CD4-positive, alpha-beta memory T cell (primary cell): ENCODE measurements around the gene TMEM225B. TPM values are rescaled to one million over a fixed set of nuclear protein-coding genes. Genes with fewer than 3 reads are reported as not detected.
A peak's percentile ranks its signal among the peaks of the same experiment; 100 is the strongest.

ENCODE experiments used
- CTCF ChIA-PET: fragments of 350-600 bp; sonication (Branson Sonifier 250); formaldehyde crosslinking; loops from one replicate; lab custom pipeline; 2021; ENCODE audit warnings: inconsistent platforms; ENCODE audit not compliant: partially characterized antibody; lab: Charles Lee
- POLR2A ChIA-PET: fragments of 350-600 bp; sonication (Branson Sonifier 250); formaldehyde crosslinking; loops from one replicate; lab custom pipeline; 2021; ENCODE audit not compliant: partially characterized antibody; lab: Charles Lee
- DNase-seq, 5 donors: peaks; one replicate each; pipeline versions ENCODE4 v3.0.0 to v3.0.0-alpha.2; 2020 to 2022; ENCODE audit warnings: mixed read lengths in 1 of 5
- H3K27ac ChIP-seq: one replicate; pipeline ENCODE4 v1.7.0; 2013; ENCODE audit warnings: low read depth, low read length
- H3K27me3 ChIP-seq: 2 replicates; pipeline ENCODE4 v1.7.0; 2013; ENCODE audit warnings: mild to moderate bottlenecking, low read length, moderate library complexity; ENCODE audit not compliant: insufficient read depth
- H3K36me3 ChIP-seq: 2 replicates; pipeline ENCODE4 v1.7.0; 2013; ENCODE audit warnings: mild to moderate bottlenecking, low read length, moderate library complexity; ENCODE audit not compliant: insufficient read depth
- H3K4me1 ChIP-seq: 2 replicates; pipeline ENCODE4 v1.7.0; 2013; ENCODE audit warnings: mild to moderate bottlenecking, low read length, moderate library complexity; ENCODE audit not compliant: insufficient read depth
- H3K4me3 ChIP-seq, 2 donors: one replicate each; pipeline ENCODE4 v1.7.0; 2013; ENCODE audit warnings: low read length in 2 of 2, mild to moderate bottlenecking in 1 of 2
- H3K9me3 ChIP-seq, 2 donors: one replicate each; pipeline ENCODE4 v1.7.0; 2013; ENCODE audit warnings: low read length in 2 of 2, control low read depth in 1 of 2; ENCODE audit not compliant: control insufficient read depth in 1 of 2
- H3K27ac Mint-ChIP-seq, 7 donors: one replicate each; pipeline ENCODE4 v1.8.0; 2020 to 2021; ENCODE audit warnings: mixed read lengths in 7 of 7, mild to moderate bottlenecking in 6 of 7, inconsistent platforms in 3 of 7, moderate library complexity in 3 of 7
- H3K27me3 Mint-ChIP-seq, 2 donors: one replicate each; pipeline ENCODE4 v1.8.0; 2020 to 2021; ENCODE audit warnings: mixed read lengths in 2 of 2
- H3K36me3 Mint-ChIP-seq, 2 donors: one replicate each; pipeline ENCODE4 v1.8.0; 2020 to 2021; ENCODE audit warnings: mixed read lengths in 2 of 2, inconsistent platforms in 1 of 2, mild to moderate bottlenecking in 1 of 2
- H3K4me1 Mint-ChIP-seq, 4 donors: one replicate each; pipeline ENCODE4 v1.8.0; 2020 to 2021; ENCODE audit warnings: mixed read lengths in 4 of 4, mild to moderate bottlenecking in 1 of 4
- H3K4me3 Mint-ChIP-seq, 8 donors: one replicate each; pipeline ENCODE4 v1.8.0; 2020 to 2021; ENCODE audit warnings: mixed read lengths in 8 of 8, mild to moderate bottlenecking in 7 of 8, moderate library complexity in 6 of 8, inconsistent platforms in 3 of 8
- H3K9me3 Mint-ChIP-seq, 8 donors: one replicate each; pipeline ENCODE4 v1.8.0; 2020 to 2021; ENCODE audit warnings: mixed read lengths in 8 of 8, mild to moderate bottlenecking in 5 of 8, inconsistent platforms in 3 of 8, moderate library complexity in 1 of 8
- intact Hi-C: fragments of 100-400 bp; cut with micrococcal nuclease; formaldehyde crosslinking; loops from one replicate; pipeline ENCODE4 v1.15.1; 2023
- polyA plus RNA-seq, 2 donors: library from polyadenylated mRNA; unstranded; fragments of 300-500 nt; fragmentation: Illumina TruSeq; gene quantifications; one replicate each; pipeline ENCODE4 v1.2.3, GENCODE V29; 2021
- total RNA-seq, 2 experiments: library from RNA; stranded (reverse); gene quantifications; one replicate each; pipeline ENCODE4 v1.2.3, GENCODE V29; 2021

Gene TMEM225B
- total and polyA plus RNA-seq, 4 experiments from 2014 or later = 0.61 to 1.1 (median 1.0) TPM

DNA sequence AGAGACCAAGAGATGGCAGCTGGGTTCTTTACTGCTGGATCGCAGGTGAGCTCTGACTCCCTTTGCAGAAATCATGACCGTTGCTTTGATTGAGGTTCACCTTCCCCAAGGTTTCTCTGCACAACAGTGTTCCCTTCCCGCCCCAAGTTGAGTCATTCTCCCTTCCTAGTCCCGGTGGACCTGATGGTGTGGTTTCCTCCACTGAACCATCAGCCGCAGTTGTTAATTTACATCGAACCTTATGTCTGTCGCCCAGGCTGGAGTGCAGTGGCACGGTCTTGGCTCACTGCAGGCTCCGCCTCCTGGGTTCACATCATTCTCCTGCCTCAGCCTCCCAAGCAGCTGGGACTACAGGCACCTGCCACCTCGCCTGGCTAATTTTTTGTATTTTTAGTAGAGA, 24.5 kb downstream of the TMEM225B start:
- Mint-ChIP-seq H3K4me1 (peaks cover 41 to 75% (median 60%) of the 10 kb centered on the region in 4 donors), H3K36me3 (peaks cover 65 to 90% of the 10 kb centered on the region in 2 donors), H3K9me3 (no peaks in the 10 kb centered on the region), H3K27ac (peak overlapping the region in 6 of 7 donors; percentile 66 to 99 (median 94)), H3K27me3 (no peaks in the 10 kb centered on the region), H3K4me3 (peak overlapping the region in 2 of 8 donors; percentile 21 to 30)
- intact Hi-C loops = no loop called here
- Histone ChIP-seq H3K36me3 (peaks cover 62% of the 10 kb centered on the region), H3K4me1 (peaks cover 36% of the 10 kb centered on the region), H3K27me3 (no peaks in the 10 kb centered on the region), H3K4me3 (no peak overlapping the region), H3K9me3 (no peaks in the 10 kb centered on the region), H3K27ac (peak overlapping the region; percentile 61)
- no peak for DNase-seq
- CTCF ChIA-PET = no interaction called here
- POLR2A ChIA-PET = interaction anchor here (1.3 kb wide), 1 partner anchor 64 kb away, joined by 5 read pairs; the partner anchor contains the start of gene ZNF655

DNA sequence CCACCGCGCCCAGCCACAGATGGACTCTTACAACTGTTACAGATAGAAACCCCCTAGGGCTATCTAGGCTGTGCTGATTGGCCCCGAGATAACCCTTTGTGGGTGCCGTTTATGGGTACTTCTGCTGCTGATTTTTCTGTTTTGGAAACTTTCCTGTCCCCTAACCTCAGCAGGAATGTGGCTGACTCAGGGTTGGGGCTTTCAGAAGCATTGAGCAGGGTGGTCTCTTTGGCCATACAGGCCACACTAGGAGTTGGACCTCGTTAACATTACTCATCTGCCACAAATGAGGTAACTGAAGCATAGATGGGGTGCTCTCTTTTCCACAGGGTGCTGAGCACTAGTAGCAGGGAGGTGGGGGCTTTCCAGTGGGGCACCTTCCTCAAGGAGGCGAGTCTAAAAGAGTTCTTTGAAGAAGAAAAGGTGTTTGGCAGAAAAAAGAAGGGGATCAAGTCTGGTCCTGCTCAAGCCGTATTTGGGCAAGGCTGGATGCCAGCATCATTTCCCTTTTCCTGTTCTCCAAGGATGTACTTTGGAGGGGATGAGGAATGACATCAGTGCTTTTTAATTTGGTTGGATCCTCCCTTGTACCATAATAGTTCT, 25.1 kb downstream of the TMEM225B start:
- Histone ChIP-seq H3K9me3 (no peaks in the 10 kb centered on the region), H3K4me1 (peaks cover 30% of the 10 kb centered on the region), H3K27ac (peak overlapping the region; percentile 61), H3K4me3 (no peak overlapping the region), H3K36me3 (peaks cover 67% of the 10 kb centered on the region), H3K27me3 (no peaks in the 10 kb centered on the region)
- H3K9me3 Mint-ChIP-seq = no peaks in the 10 kb centered on the region
- POLR2A ChIA-PET = interaction anchor here (1.5 to 3.0 kb wide), 4 partner anchors 7 to 297 kb away, joined by 3 to 25 read pairs (median 19); partner anchors contain the start of genes ARPC1A, ZKSCAN5, ZNF655 and ZSCAN25
- H3K36me3 Mint-ChIP-seq = peaks cover 67 to 91% of the 10 kb centered on the region in 2 donors
- H3K27me3 Mint-ChIP-seq = no peaks in the 10 kb centered on the region
- intact Hi-C loops = no loop called here
- peaks cover 35 to 69% (median 54%) of the 10 kb centered on the region in 4 donors for H3K4me1 Mint-ChIP-seq
- H3K4me3 Mint-ChIP-seq = peak overlapping the region; percentile 75 to 94 (median 86)
- DNase-seq = peak in 1 of 5 donors; percentile 46
- CTCF ChIA-PET = interaction anchor here (2.2 kb wide), 1 partner anchor 8 kb away, joined by 6 read pairs; no protein-coding TSS in a partner anchor
- peak overlapping the region; percentile 86 to 99 (median 96) for H3K27ac Mint-ChIP-seq

GRCh38 chr7:99623702-99624447, 25.8 kb downstream of the TMEM225B start:
- no peaks in the 10 kb centered on the region for H3K27me3 ChIP-seq
- peak overlapping the region; percentile 13 to 27 for H3K4me3 ChIP-seq
- H3K36me3 ChIP-seq = peaks cover 67% of the 10 kb centered on the region
- intact Hi-C loops = loop anchor here (1.0 kb wide), 1 partner anchor 8 kb away; the partner anchor contains the start of gene ZSCAN25
- peak in 4 of 5 donors; percentile 9 to 39 (median 14) for DNase-seq
- POLR2A ChIA-PET = interaction anchor here (0.6 to 3.0 kb wide), 11 partner anchors 8 to 477 kb away, joined by 3 to 25 read pairs (median 5); partner anchors contain the start of genes ARPC1A, BUD31, MCM7 and ZKSCAN5
- peaks cover 27% of the 10 kb centered on the region for H3K4me1 ChIP-seq
- Mint-ChIP-seq H3K4me1 (peaks cover 30 to 62% (median 48%) of the 10 kb centered on the region in 4 donors), H3K27ac (peak overlapping the region; percentile 86 to 99 (median 96)), H3K9me3 (no peaks in the 10 kb centered on the region), H3K36me3 (peaks cover 71 to 92% of the 10 kb centered on the region in 2 donors), H3K4me3 (peak overlapping the region; percentile 78 to 94 (median 87)), H3K27me3 (no peaks in the 10 kb centered on the region)
- H3K27ac ChIP-seq = peak overlapping the region; percentile 61
- no peaks in the 10 kb centered on the region for H3K9me3 ChIP-seq
- CTCF ChIA-PET = interaction anchor here (0.9 to 2.2 kb wide), 5 partner anchors 8 to 44 kb away, joined by 3 to 6 read pairs (median 3); no protein-coding TSS in a partner anchor

- Histone ChIP-seq H3K9me3 (no peaks in the 10 kb centered on the region), H3K36me3 (peaks cover 67% of the 10 kb centered on the region), H3K4me1 (peaks cover 27% of the 10 kb centered on the region), H3K27me3 (no peaks in the 10 kb centered on the region), H3K27ac (peak overlapping the region; percentile 61), H3K4me3 (peak overlapping the region in 1 of 2 donors; percentile 27)
- peak; percentile 74 to 84 (median 80) for DNase-seq
- peaks cover 69 to 92% of the 10 kb centered on the region in 2 donors for H3K36me3 Mint-ChIP-seq
- peak overlapping the region; percentile 86 to 99 (median 96) for H3K27ac Mint-ChIP-seq
- ChIA-PET POLR2A (interaction anchor here (0.6 to 3.0 kb wide), 11 partner anchors 8 to 477 kb away, joined by 3 to 25 read pairs (median 5); partner anchors contain the start of genes ARPC1A, BUD31, MCM7 and ZKSCAN5), CTCF (interaction anchor here (0.9 to 2.2 kb wide), 5 partner anchors 9 to 44 kb away, joined by 3 to 6 read pairs (median 3); no protein-coding TSS in a partner anchor)
- H3K4me3 Mint-ChIP-seq = peak overlapping the region; percentile 78 to 94 (median 87)
- no peaks in the 10 kb centered on the region for H3K9me3 Mint-ChIP-seq
- peaks cover 28 to 56% (median 43%) of the 10 kb centered on the region in 4 donors for H3K4me1 Mint-ChIP-seq
- intact Hi-C loops = loop anchor here (1.0 kb wide), 1 partner anchor 8 kb away; the partner anchor contains the start of gene ZSCAN25
- no peaks in the 10 kb centered on the region for H3K27me3 Mint-ChIP-seq
Observed at GRCh38 chr7:99624484-99624883, 26.4 kb downstream of the TMEM225B start.

DNA sequence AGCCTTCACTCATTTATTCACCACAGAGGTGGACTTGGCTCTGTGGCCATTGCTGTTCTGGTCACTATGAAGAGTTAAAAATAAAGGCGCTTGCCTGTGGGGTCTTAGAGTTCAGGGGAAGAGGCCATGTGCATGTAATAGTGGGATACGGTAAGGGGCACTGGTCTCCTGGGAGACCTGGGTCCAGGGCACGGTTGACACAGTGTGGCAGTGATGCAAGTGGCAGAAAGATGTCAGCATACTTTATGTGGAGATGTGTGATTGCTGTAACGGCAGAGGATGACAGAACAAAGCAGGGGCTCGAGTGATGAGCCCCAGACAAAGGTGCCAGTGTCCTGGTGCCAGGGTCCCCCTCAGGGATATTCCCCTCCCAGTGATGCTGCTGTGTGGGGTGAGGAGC, 27.3 kb downstream of the TMEM225B start:
- H3K27ac ChIP-seq = peak overlapping the region; percentile 61
- no peaks in the 10 kb centered on the region for H3K9me3 Mint-ChIP-seq
- H3K4me1 ChIP-seq = peaks cover 27% of the 10 kb centered on the region
- ChIA-PET CTCF (interaction anchor here (0.6 to 2.2 kb wide), 2 partner anchors 10 to 133 kb away, joined by 4 to 6 read pairs; no protein-coding TSS in a partner anchor), POLR2A (interaction anchor here (1.6 to 3.0 kb wide), 3 partner anchors 9 to 68 kb away, joined by 4 to 25 read pairs (median 25); partner anchors contain the start of genes ZNF655 and ZSCAN25)
- peaks cover 28 to 51% (median 41%) of the 10 kb centered on the region in 4 donors for H3K4me1 Mint-ChIP-seq
- peak overlapping the region in 3 of 8 donors; percentile 85 to 94 (median 91) for H3K4me3 Mint-ChIP-seq
- intact Hi-C loops = no loop called here
- peak overlapping the region in 6 of 7 donors; percentile 86 to 99 (median 96) for H3K27ac Mint-ChIP-seq
- H3K36me3 Mint-ChIP-seq = peaks cover 69 to 92% of the 10 kb centered on the region in 2 donors
- no peak overlapping the region for H3K4me3 ChIP-seq
- H3K9me3 ChIP-seq = no peaks in the 10 kb centered on the region
- H3K36me3 ChIP-seq = peaks cover 64% of the 10 kb centered on the region
- no peaks in the 10 kb centered on the region for H3K27me3 ChIP-seq
- H3K27me3 Mint-ChIP-seq = no peaks in the 10 kb centered on the region
- no peak for DNase-seq

DNA sequence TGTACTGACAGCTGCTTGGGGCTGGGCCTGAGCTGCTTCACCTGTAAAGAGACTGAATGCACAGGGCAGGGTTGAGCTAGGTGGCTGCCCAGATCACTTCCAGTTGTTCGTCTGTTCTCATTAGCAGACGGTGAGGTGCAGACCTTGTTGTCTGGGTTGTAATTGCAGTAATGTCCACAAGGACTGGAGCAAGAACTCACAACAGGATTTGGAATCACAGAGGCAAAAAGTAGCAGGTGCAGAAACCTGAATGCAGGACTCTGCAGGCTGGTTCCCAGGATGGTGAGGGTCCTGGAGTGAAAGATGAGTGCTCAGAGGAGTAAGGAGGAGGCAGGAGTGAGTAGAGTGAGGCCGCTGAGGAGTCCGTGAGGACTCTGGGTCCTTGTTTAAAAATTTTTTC, 27.9 kb downstream of the TMEM225B start:
- no peaks in the 10 kb centered on the region for H3K27me3 ChIP-seq
- H3K36me3 ChIP-seq = peaks cover 66% of the 10 kb centered on the region
- no peak overlapping the region for H3K4me3 ChIP-seq
- Mint-ChIP-seq H3K36me3 (peaks cover 70 to 92% of the 10 kb centered on the region in 2 donors), H3K4me3 (peak overlapping the region in 1 of 8 donors; percentile 17), H3K27ac (peak overlapping the region in 6 of 7 donors; percentile 38 to 99 (median 92)), H3K27me3 (no peaks in the 10 kb centered on the region), H3K4me1 (peaks cover 30 to 54% (median 42%) of the 10 kb centered on the region in 4 donors), H3K9me3 (no peaks in the 10 kb centered on the region)
- intact Hi-C loops = no loop called here
- DNase-seq = no peak
- ChIA-PET POLR2A (interaction anchor here (3.0 kb wide), 1 partner anchor 10 kb away, joined by 25 read pairs; the partner anchor contains the start of gene ZSCAN25), CTCF (no interaction called here)
- no peaks in the 10 kb centered on the region for H3K9me3 ChIP-seq
- H3K4me1 ChIP-seq = peaks cover 27% of the 10 kb centered on the region
- peak overlapping the region; percentile 61 for H3K27ac ChIP-seq
